Measurements from ENCODE around the gene CD96.

Gene CD96

DNA sequence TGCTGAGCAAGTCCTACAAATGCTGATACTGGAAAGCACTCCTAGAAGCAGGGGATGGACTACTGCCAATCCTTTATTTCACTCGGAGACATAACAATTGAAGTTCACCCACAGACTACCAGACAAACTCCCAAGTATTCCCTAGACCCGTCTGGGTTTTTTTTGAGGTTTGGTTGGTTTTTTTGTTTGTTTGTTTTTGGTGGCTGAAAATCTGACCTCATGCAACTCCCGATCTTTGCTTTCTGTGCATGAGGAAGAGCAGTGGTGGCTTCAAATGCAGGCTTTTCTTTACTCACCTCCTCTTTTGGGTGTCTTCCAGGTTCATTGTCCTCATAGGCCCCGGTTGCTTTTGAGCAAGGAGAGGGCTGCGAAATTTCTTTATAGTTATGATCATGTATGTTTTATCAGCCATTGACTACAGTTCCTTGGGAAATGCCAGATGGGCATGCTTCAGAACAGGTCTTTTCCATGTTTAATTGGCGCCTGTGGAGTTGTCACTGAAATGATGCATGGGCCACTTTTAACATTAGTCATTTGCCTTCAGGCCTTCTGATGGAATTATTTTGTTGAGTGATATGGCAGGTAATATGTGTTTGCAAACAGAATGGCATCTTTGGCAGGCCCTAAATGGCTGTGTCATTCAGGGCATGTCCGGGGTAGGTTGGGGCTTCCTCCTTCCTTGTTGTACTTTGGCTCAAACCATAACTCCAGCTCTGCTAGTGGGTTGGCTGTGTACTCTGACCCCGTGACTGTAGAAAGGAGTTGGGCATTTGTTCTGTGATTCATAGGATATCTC is 134.4 kb downstream of the CD96 start:
- no peak for DNase-seq (ENCODE audit: low read depth)

GRCh38 chr3:111677007-111677392 is 135.0 kb downstream of the CD96 start:
- DNase-seq (ENCODE audit: low read depth), result no peak

DNA sequence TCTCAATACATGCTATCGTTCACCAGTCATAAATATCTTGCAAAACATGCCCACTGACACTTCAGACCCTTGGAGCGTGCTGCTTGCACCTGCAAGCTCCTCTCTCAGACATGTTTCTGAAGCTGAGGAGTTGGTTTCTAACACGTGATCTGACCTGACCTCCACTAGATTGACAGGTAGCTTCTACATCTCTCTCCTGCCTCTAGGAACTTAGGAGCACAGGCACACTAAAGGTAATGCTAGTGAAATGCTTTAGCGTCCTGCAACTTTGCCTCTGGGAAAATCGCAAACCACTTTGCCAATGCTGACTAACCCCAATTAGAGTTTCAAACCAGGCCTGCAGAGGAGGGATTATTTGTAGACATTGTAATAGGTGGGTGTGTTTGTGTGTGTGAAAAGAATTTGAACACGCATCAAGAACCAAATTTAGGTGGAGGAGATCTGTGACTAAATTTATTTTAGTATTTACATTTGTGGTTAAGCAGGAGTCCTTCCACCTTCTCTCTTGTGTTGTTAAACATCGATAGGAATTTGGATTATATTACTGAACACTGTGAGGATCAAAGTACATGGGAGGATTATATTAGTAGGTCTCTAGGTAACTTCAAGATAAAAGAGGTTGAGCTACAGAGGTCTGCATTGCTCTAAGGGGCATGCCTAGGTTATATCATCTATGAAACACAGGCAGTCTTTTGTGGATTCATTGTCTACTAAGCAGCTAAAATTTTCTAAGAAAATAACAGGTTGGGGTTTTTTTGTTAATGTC is 139.8 kb downstream of the CD96 start:
- no peak for DNase-seq (ENCODE audit: low read depth)

- no peak for DNase-seq (ENCODE audit: low read depth)
These were observed 142.6 kb downstream of the CD96 start for GRCh38 chr3:111684640-111685039.

- no peak for DNase-seq (ENCODE audit: low read depth)
These were observed 146.3 kb downstream of the CD96 start for GRCh38 chr3:111688190-111688800.

DNA sequence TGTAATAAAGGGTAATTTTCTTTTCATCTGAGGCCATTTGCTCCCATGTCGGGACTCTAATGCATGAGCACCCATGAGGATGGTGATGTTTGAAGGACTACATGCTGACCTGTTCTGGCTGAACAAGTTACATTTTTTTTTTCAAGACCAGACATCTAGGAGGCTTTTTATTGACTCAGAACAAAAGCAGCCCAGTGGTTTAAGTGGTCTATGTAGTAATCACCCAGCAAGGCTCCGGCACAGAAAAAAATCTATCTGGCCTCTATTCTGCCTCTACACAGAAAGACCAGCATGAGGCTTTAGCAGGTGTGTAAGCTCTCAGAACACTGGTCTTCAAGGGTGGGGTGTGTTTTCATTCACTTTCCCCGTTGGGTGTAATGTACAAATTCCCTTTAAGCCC is 148.2 kb downstream of the CD96 start:
- no peak for DNase-seq (ENCODE audit: low read depth)

DNA sequence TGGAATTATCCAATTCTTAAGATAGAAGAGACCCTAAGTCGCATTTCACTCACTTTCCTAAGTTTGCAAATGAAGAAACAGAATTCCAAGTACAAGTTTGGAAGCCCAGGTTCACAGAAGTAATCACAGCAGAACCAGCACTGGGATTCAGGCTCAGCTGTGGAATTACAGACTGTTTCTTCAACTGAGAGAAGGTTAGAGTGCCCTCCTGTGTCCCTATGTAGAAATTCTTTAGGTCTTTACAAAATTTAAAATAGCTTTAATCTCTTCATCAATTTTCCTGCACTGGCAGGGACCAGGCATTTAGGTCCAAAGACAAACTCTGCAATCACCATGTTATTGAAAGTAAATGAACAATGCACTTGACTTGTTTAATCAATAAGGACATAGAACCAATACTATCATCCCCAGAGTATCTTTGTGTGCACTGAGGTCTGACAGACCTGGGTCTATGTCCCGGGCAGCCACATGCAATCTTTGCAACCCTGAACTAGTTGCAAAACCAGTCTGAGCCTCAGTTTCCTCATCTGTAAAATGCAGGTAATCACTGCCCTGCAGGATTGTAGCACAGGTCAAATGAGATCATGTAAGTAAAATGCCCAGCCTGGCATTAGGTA is 149.4 kb downstream of the CD96 start:
- DNase-seq (ENCODE audit: low read depth), result no peak

DNA sequence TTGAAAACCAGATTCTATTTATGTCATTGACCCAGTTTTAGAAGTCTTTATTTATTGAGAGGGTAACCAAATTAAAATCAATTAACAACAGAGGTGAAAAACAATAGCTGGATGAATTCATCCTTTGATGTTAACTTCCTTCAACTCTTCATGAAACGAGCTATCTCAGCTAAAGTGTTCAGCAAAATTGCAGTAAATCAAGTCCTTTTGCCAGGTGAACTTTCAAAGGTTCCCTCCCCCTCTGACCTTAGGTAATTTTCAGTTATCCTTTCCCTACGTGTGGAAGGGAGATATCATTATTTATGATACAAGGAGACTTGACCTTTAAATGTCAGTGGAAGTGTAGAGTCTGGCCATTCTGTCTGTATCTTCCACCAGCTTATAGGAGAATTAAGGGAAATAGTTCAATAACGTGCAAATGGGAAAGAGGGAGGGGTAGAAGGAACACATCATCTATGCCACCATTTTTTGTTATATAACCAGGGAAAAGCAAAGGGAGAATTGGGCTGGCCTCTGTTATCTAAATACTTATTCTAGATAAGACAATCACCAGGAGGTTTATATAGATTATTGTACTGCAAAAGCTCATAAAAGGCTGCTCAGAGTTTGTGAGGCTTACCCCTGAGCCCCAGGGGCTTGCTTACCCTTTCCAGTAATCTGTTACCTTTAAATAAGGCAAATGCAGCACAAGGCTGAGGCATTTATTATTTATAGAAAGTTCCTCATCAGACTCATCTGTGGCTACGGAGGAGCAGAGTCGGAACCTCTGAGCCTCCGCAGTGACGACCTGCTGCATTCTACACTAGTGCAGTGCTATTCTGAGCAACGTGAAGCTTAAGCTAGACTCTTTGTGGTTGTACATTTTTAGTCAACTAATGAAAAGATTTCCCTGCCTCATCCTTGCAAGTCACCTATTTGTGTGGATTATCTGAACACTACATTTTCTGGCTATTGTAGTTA is 150.9 kb downstream of the CD96 start:
- DNase-seq (ENCODE audit: low read depth), result no peak

DNA sequence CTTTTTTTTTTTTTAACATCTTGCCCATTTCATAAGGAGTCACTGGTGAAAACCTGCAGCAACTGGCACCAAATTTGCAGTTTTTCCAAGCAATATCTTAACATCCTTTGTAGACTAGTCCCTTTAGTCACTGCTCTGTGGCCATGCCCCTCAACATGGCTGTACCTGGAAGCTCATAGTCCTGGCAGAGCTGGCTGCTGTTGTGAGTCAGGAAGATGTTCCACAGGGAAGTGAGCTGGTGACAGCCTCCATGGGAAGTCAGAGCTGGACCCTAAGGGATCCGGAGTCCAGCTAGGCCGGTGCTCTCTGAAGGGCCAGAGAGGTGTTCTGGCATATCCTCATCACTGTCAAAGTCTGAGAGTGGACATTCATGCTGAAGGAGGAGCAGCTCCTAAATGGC is 152.5 kb downstream of the CD96 start:
- DNase-seq (ENCODE audit: low read depth), result no peak

GRCh38 chr3:111695636-111696117 is 153.7 kb downstream of the CD96 start:
- no peak for DNase-seq (ENCODE audit: low read depth)

DNA sequence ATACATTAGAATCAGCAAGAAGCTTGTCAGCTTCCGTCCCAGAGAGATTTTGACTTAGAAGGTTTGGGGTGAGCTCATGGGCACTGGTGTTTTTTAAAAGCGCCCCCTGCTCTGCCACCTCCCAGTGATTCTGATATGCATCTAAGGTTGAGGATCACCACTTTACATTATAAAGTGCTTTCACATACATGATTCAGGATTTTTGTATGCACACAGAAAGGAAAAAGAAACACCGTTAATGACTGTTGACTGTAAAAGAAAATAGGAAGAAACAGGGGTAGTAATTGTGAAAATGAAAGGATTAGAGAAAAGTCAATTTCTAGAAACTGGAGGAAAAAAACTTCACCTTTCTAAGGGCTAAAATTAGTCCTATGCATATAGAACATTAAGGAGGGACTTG is 158.1 kb downstream of the CD96 start:
- no peak for DNase-seq (ENCODE audit: low read depth)

GRCh38 chr3:111701292-111701906 is 159.4 kb downstream of the CD96 start:
- DNase-seq (ENCODE audit: low read depth), result no peak

Data from stimulated activated CD8-positive, alpha-beta memory T cell treated with anti-CD3 and anti-CD28 coated beads, Interleukin-12 subunit alpha, Interleukin-12 subunit beta, amount 100 ng/mL, for 4 hours (primary cell).